HFFc6 (cell line): ENCODE results near the gene FCN1. TPM values are rescaled to one million over a fixed set of nuclear protein-coding genes. Genes with fewer than 3 reads are reported as not detected.

Source experiments
- DNase-seq: peaks from one replicate; pipeline ENCODE4 v3.0.0-alpha.2; 2018
- H3K27ac Mint-ChIP-seq: 2 replicates; pipeline ENCODE4 v1.8.0; 2020; ENCODE audit warnings: mild to moderate bottlenecking, mixed read lengths
- H3K27me3 Mint-ChIP-seq: 2 replicates; pipeline ENCODE4 v1.8.0; 2021; ENCODE audit warnings: mild to moderate bottlenecking, moderate library complexity, mixed read lengths; ENCODE audit not compliant: insufficient read depth
- H3K36me3 Mint-ChIP-seq: 2 replicates; pipeline ENCODE4 v1.8.0; 2021; ENCODE audit warnings: low read depth, mixed read lengths
- H3K4me1 Mint-ChIP-seq: 2 replicates; pipeline ENCODE4 v1.8.0; 2020; ENCODE audit warnings: low read depth, mixed read lengths
- H3K4me3 Mint-ChIP-seq: 2 replicates; pipeline ENCODE4 v1.8.0; 2020; ENCODE audit warnings: mild to moderate bottlenecking, moderate library complexity, mixed read lengths
- H3K9me3 Mint-ChIP-seq: 2 replicates; pipeline ENCODE4 v1.8.0; 2020; ENCODE audit warnings: mild to moderate bottlenecking, mixed read lengths
- CTCF ChIP-seq: fragments of 200-600 bp; sonication (generic); IDR thresholded peaks from 2 replicates; pipeline ENCODE4 v1.5.0; 2021; ENCODE audit warnings: antibody characterized with exemption, mild to moderate bottlenecking
- total RNA-seq, 6 experiments: library from RNA; stranded (reverse); fragmentation: NEBNext Ultra II Directional; extraction: Animal tissue kit (Norgen Biotek cat#: 25700); gene quantifications; 2 replicates in 1 of 6; 3 replicates in 5 of 6; pipeline ENCODE4 v1.2.3, GENCODE V29; 2021

The FCN1 gene
- total RNA-seq, 6 experiments from 2014 or later = not detected

- no peak for DNase-seq
- H3K27ac Mint-ChIP-seq = no peak overlapping the region
- H3K4me3 Mint-ChIP-seq = no peak overlapping the region
- H3K4me1 Mint-ChIP-seq = no peaks in the 10 kb centered on the region
- no peak for TF ChIP-seq CTCF
- H3K36me3 Mint-ChIP-seq = no peaks in the 10 kb centered on the region
- H3K27me3 Mint-ChIP-seq = peaks cover 23% of the 10 kb centered on the region
- no peaks in the 10 kb centered on the region for H3K9me3 Mint-ChIP-seq
Measured at GRCh38 chr9:134964271-134965055, 46.8 kb upstream of the FCN1 start.

GRCh38 chr9:134963546-134963945, 45.8 kb upstream of the FCN1 start:
- DNase-seq = no peak
- TF ChIP-seq CTCF = no peak
- no peaks in the 10 kb centered on the region for H3K36me3 Mint-ChIP-seq
- H3K9me3 Mint-ChIP-seq = no peaks in the 10 kb centered on the region
- no peak overlapping the region for H3K4me3 Mint-ChIP-seq
- H3K4me1 Mint-ChIP-seq = no peaks in the 10 kb centered on the region
- H3K27ac Mint-ChIP-seq = no peak overlapping the region
- H3K27me3 Mint-ChIP-seq = peaks cover 28% of the 10 kb centered on the region

GRCh38 chr9:134962973-134963364, 45.3 kb upstream of the FCN1 start:
- H3K4me3 Mint-ChIP-seq = no peak overlapping the region
- no peak overlapping the region for H3K27ac Mint-ChIP-seq
- no peaks in the 10 kb centered on the region for H3K9me3 Mint-ChIP-seq
- DNase-seq = no peak
- peaks cover 29% of the 10 kb centered on the region for H3K27me3 Mint-ChIP-seq
- H3K4me1 Mint-ChIP-seq = no peaks in the 10 kb centered on the region
- no peak for TF ChIP-seq CTCF
- H3K36me3 Mint-ChIP-seq = no peaks in the 10 kb centered on the region

- no peak for DNase-seq
- Mint-ChIP-seq H3K9me3 (no peaks in the 10 kb centered on the region), H3K4me3 (no peak overlapping the region), H3K27me3 (peaks cover 24% of the 10 kb centered on the region), H3K27ac (no peak overlapping the region), H3K4me1 (no peaks in the 10 kb centered on the region), H3K36me3 (no peaks in the 10 kb centered on the region)
- TF ChIP-seq CTCF = no peak
Measured at GRCh38 chr9:134962065-134962972, 44.6 kb upstream of the FCN1 start.

- Mint-ChIP-seq H3K9me3 (no peaks in the 10 kb centered on the region), H3K27ac (no peak overlapping the region), H3K36me3 (no peaks in the 10 kb centered on the region), H3K4me1 (no peaks in the 10 kb centered on the region), H3K27me3 (peaks cover 24% of the 10 kb centered on the region), H3K4me3 (no peak overlapping the region)
- no peak for TF ChIP-seq CTCF
- no peak for DNase-seq
Measured at GRCh38 chr9:134961331-134962064, 43.8 kb upstream of the FCN1 start.
